Measurements from ENCODE around the gene LEMD2.
A peak's percentile ranks its signal among the peaks of the same experiment; 100 is the strongest.

Gene LEMD2

DNA sequence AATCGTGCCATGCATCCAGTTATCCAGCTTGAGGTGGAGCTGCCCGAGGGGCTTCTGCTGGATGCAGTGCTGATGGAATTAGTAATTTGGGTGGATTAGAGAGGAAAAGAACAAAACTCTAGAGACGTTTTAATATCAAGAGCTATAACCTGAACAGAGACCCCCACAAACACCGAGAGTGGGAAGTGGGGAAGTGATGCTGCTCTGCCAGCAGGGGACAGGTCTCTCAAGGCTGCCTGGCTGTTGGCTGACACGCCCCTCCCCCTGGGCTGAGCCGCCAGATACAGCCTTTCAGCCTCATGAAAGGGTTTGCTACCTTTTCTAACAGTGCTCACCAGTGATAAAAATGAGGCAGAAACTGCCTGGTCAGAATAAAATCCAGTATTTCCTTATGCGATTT lies 9.6 kb downstream of the LEMD2 start:
- Mint-ChIP-seq H3K9me3 (no peaks in the 10 kb centered on the region), H3K4me1 (ENCODE audit: low read depth) (peaks cover 4% of the 10 kb centered on the region), H3K4me3 (no peak overlapping the region), H3K27me3 (ENCODE audit: low read depth) (no peaks in the 10 kb centered on the region), H3K36me3 (ENCODE audit: low read depth) (peaks cover 77% of the 10 kb centered on the region), H3K27ac (no peak overlapping the region)
- DNase-seq (ENCODE audit: low spot score) = no peak

DNA sequence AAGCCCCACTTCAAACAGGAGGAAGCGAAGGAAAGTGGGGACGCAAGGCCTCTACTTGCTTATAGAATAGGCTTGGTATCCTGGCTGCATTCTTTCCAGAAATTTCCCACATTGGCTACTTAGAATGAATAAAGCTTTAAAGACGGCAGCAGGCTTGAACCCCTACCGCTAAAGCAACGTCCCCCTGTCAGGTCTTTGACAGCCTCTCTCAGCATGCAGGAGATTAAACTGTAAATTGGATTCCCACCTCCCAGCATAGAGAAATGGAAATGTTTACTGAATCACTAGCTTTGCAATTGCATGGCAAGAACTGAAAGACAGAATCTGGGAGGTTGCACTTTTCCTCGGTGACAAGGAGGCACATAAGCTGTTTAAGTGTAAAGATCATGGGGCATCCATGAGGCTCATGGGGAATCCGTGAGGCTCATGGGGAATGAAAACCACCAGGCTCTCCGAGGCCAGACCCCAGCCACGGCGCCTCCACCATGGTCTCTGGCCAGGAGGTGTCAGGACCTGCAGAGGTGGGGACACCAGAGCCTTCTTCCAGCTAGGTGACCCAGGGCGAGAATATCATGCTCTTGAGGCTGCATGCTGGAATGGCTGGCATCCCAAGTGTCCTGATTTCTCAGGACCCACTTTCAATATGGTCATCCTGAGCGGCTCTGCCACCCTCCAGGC lies 10.3 kb downstream of the LEMD2 start:
- Mint-ChIP-seq H3K9me3 (no peaks in the 10 kb centered on the region), H3K27ac (no peak overlapping the region), H3K36me3 (ENCODE audit: low read depth) (peaks cover 70% of the 10 kb centered on the region), H3K4me1 (ENCODE audit: low read depth) (peaks cover 4% of the 10 kb centered on the region), H3K4me3 (no peak overlapping the region), H3K27me3 (ENCODE audit: low read depth) (no peaks in the 10 kb centered on the region)
- DNase-seq (ENCODE audit: low spot score) = no peak

DNA sequence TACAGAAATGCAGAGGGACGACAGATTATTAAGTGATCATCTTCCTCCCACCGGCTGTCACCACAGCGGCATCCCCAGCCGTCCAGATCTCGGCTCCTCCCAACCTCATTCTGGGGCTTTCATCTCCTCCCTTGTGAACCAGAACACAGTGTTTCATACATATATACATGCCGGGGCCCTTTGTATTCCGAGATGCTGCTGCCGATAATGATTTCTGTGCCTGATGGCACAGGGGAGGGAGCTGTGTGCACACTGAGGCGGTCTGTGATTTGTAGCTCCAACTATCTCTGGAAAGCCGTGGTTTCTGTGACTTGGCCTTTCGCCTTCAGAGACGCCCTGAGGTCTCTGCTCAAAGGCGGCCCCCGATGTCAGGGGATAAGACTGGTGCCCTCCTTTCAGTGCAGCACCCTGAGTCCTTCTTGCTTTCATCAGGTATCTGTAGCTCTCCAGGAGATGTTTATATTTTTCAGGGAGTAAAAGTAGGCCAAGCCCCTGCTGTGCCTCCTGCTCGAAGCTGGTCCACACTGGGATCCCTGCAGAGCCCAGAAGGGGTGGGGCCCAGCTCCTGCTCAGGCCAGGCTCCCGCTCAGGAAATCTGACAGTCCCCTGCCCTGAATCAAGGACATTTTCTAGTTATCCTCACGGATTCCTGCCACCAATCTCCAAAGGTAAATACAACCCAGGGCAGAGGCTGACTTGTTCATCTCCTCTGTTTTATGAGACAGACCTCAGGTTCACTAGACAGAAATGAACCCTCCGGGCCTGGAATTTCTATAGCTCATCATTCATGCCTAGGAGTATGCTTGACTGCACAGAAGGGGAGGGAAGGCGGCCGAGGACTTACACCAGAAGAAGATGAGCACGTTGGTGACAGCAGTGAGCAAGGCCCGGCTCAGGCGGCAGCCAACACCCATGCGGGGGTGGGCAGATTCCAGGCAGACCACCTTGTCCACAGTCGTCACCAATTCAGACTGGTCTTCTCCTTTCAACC lies 11.2 kb downstream of the LEMD2 start:
- Mint-ChIP-seq H3K4me1 (ENCODE audit: low read depth) (peaks cover 4% of the 10 kb centered on the region), H3K36me3 (ENCODE audit: low read depth) (peaks cover 68% of the 10 kb centered on the region), H3K4me3 (no peak overlapping the region), H3K9me3 (no peaks in the 10 kb centered on the region), H3K27me3 (ENCODE audit: low read depth) (no peaks in the 10 kb centered on the region), H3K27ac (no peak overlapping the region)
- no peak for DNase-seq (ENCODE audit: low spot score)

DNA sequence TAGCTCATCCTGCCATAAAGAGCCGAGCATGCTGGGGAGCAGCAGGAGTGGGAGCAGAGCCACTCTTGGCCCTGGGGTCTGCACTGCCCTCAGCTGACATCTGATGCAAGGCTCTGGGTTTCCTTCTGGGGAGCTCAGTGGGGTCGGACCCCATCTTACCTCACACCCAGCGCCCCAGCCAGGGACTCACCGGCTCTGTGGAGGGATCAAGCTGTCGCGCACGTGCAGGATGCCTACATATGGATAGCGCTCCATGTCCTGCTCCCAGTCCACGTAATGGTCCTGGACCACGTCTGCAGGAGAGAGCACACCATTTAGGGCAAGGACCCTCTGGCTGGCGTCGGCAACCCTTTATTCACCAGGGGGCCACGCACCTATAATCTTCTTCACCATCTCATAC lies 12.2 kb downstream of the LEMD2 start:
- Mint-ChIP-seq H3K9me3 (no peaks in the 10 kb centered on the region), H3K4me3 (no peak overlapping the region), H3K27ac (no peak overlapping the region), H3K27me3 (ENCODE audit: low read depth) (no peaks in the 10 kb centered on the region), H3K4me1 (ENCODE audit: low read depth) (peaks cover 3% of the 10 kb centered on the region), H3K36me3 (ENCODE audit: low read depth) (peaks cover 67% of the 10 kb centered on the region)
- DNase-seq (ENCODE audit: low spot score) = no peak

DNA sequence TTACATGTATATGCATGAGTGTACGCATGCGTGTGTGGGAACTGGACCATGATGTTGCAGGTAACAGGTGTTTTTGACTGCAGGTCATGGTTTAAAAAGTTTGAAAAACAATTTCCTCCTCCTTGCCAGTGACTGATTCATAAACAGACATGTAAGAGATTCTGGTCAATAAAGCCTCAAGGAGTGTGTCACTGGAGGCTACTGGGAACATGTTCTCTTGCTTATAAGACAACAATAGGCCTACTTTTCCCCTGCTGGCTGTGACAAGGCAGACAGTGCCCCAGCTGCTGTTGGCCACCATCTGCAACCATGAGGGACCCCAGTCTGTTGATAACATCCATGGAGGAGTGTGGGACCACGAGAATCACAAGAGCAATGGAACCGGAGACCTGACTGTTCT lies 12.7 kb downstream of the LEMD2 start:
- H3K4me1 Mint-ChIP-seq (ENCODE audit: low read depth) = peaks cover 3% of the 10 kb centered on the region
- no peaks in the 10 kb centered on the region for H3K27me3 Mint-ChIP-seq (ENCODE audit: low read depth)
- DNase-seq (ENCODE audit: low spot score) = no peak
- no peak overlapping the region for H3K27ac Mint-ChIP-seq
- H3K9me3 Mint-ChIP-seq = no peaks in the 10 kb centered on the region
- no peak overlapping the region for H3K4me3 Mint-ChIP-seq
- H3K36me3 Mint-ChIP-seq (ENCODE audit: low read depth) = peaks cover 66% of the 10 kb centered on the region

DNA sequence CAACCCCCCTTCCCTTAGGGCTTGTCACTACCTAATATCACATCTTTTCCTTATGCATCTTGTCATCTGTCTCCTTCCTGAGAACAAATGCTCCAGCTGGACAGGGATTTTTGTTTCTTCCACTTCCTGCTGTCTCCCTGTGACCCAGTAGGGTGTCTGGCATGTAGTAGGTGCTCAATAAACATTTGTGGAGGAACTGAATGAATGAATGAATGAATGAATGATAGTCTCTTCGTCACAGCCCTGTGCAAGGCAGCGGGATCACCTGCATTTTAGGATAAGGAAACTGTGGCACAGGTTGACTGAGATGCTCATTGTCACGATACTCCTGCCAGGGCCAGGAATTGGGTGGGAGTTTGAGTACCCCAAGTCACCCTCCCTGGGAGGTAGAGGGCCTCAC lies 14.2 kb downstream of the LEMD2 start:
- H3K36me3 Mint-ChIP-seq (ENCODE audit: low read depth) = peaks cover 55% of the 10 kb centered on the region
- no peak for DNase-seq (ENCODE audit: low spot score)
- H3K9me3 Mint-ChIP-seq = no peaks in the 10 kb centered on the region
- H3K27me3 Mint-ChIP-seq (ENCODE audit: low read depth) = no peaks in the 10 kb centered on the region
- no peak overlapping the region for H3K27ac Mint-ChIP-seq
- H3K4me1 Mint-ChIP-seq (ENCODE audit: low read depth) = peaks cover 3% of the 10 kb centered on the region
- no peak overlapping the region for H3K4me3 Mint-ChIP-seq

DNA sequence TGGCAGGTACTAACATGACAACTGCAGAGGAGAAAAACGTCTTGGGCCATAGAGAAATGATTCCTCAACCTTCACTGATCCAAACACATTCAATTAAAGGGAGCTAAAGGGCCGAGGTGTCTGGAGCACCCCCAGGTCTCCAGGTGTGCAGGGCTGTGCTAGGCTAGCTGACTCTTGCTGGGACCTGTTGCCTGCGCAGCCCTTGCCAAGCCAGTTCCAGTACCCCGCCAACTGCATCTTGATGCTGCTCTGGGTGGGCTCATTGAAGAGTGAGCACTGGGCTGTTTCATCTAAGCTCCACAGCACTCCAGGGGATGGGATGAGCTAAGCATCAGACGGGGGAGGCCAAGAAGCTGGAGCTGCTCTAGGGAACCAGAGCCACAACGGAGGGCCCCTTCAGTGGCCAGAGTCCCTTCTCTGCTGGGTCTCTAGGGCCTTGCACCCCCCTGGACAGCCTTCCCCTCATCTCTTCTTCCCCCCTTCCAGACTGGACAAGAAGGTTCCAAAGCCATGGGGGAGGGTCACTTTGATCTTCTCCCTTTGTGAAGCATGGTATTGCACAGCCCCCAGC lies 15.9 kb downstream of the LEMD2 start:
- DNase-seq (ENCODE audit: low spot score) = no peak
- Mint-ChIP-seq H3K27me3 (ENCODE audit: low read depth) (no peaks in the 10 kb centered on the region), H3K36me3 (ENCODE audit: low read depth) (peaks cover 43% of the 10 kb centered on the region), H3K9me3 (no peaks in the 10 kb centered on the region), H3K4me1 (ENCODE audit: low read depth) (peaks cover 8% of the 10 kb centered on the region), H3K4me3 (no peak overlapping the region), H3K27ac (no peak overlapping the region)

DNA sequence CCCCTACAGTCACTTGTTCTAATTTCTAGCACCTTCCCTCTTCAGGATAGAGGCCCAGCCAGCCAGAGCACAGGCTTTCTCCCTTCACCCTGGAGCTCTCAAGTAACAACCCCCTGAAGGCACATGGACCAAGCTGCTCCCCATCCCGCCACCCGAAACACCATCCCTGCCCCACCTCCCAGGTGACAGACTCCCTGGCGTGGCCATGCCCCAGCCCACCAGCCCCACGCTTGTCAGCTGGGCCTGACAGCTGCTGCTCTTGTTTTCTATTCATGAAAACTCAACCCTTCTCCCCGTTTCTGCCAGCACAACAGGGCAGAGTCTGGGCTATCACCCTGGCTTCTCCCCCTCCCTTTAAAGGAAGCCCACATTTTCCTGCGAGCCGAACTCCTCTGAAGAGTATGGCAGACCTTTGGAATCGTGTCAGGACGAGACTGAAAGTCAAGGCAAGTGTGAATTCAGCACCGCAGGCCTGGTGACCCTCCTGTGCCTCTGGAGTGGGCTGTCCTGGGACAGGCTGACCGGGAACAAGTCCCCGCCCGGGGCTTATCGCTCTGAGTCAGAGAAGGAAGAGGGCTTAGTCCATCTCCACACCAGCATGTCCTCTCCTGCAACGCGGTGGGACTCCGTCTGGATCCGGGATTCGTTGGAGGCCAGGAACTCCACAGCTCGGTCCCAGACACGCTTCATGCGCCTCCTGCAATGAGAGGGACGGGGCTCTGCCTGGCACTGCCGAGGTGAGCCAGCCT lies 16.7 kb downstream of the LEMD2 start:
- no peak for DNase-seq (ENCODE audit: low spot score)
- peaks cover 8% of the 10 kb centered on the region for H3K4me1 Mint-ChIP-seq (ENCODE audit: low read depth)
- no peak overlapping the region for H3K4me3 Mint-ChIP-seq
- H3K36me3 Mint-ChIP-seq (ENCODE audit: low read depth) = peaks cover 35% of the 10 kb centered on the region
- H3K9me3 Mint-ChIP-seq = no peaks in the 10 kb centered on the region
- H3K27me3 Mint-ChIP-seq (ENCODE audit: low read depth) = no peaks in the 10 kb centered on the region
- H3K27ac Mint-ChIP-seq = no peak overlapping the region

DNA sequence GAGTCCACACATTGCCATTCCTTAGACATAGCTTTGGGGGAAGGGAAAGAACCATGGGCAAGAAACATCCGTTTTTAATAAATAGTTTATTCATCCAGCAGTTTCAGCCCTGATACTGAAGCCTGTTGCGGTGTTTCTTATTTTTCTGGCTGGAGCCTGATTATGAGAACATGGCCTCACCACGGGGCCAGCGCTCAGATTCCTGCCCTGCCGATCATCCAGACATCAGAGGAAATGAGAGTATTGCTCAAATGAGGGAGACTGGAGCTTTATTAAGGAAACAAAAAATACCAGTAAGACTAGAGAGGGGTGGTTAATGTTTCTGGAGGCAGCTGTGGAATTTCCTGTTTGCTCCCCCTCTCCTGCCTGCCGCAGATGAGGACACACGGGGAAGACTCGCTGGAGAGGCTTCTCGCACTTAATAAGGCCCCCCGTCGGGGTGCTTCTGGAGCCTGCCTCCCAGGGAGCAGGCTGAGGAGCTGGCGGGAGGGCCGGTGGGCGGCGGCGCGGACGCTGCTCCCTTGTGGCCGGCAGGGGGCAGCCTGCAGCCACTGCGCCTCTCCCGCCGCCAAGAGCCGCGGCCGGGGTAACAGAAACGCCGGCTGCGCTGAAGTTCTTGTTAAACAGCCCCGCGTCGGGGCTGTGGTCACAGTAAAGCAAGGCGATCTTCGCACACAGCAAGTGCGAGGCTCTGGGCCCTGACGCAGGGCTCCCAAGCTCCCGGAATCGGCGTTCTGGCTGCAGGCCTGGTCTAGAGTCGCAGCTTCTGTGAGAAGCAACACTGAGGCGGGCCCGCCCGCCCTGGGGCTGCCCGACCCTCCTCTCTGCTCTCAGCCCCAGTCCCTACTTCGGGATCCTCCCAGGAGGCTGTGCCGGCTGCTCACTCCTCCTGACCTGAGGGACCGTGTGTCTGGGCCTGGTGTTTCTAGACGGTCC lies 17.5 kb downstream of the LEMD2 start:
- peaks cover 30% of the 10 kb centered on the region for H3K36me3 Mint-ChIP-seq (ENCODE audit: low read depth)
- H3K27me3 Mint-ChIP-seq (ENCODE audit: low read depth) = no peaks in the 10 kb centered on the region
- peaks cover 8% of the 10 kb centered on the region for H3K4me1 Mint-ChIP-seq (ENCODE audit: low read depth)
- H3K4me3 Mint-ChIP-seq = no peak overlapping the region
- H3K9me3 Mint-ChIP-seq = no peaks in the 10 kb centered on the region
- DNase-seq (ENCODE audit: low spot score) = peak; percentile 46
- no peak overlapping the region for H3K27ac Mint-ChIP-seq

DNA sequence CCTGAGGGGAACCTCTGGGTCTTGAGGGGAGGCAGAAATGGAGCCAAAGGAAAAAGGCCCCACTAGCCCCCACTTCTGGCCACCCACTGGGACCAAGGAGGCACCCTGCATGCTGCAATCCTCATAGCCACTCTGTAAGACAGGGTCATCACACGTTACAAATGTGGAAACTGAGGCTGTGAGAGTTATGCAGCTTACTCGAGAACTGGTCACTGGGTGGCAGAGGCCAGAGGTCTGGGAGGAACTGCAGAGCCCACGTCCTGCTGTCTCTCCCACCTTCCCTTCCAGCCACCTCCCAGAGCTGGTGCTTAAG lies 18.1 kb downstream of the LEMD2 start:
- Mint-ChIP-seq H3K27ac (no peak overlapping the region), H3K4me1 (ENCODE audit: low read depth) (peaks cover 8% of the 10 kb centered on the region), H3K27me3 (ENCODE audit: low read depth) (no peaks in the 10 kb centered on the region), H3K4me3 (no peak overlapping the region), H3K36me3 (ENCODE audit: low read depth) (peaks cover 24% of the 10 kb centered on the region), H3K9me3 (no peaks in the 10 kb centered on the region)
- DNase-seq (ENCODE audit: low spot score) = no peak

DNA sequence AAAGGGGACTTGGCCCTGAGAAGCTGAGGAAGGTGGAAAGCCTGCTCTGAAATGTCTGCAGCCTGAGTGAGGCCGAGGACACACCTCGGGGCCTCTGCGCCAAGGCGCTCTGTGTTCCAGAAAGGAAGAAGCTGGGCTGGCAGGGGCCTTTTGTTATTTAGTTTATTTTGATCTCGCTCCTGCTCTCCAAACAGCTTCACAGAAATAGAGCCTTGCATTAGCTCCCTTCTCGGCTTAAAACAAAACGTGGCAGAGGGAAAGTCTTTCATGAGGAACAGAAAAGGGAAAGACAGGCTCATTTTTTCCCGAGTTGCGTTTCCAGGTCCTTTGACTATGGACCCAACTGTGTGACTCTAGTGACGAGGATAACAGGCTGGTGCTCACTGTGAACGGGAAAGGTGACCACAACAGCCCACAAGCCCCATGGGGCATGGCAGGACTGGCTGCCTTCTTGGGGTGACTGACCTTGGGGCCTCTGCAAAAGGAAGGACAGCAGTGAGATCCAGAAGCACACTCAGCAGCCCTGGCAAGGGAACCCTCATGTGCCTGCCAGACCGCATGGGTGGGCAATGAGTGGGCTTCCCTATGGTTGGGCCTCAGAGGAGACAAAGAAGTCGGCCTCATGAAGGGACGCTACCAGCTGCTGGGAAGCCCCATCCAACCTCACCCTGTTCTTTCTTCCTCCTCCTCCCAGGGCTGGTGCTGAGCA lies 18.7 kb downstream of the LEMD2 start:
- H3K27me3 Mint-ChIP-seq (ENCODE audit: low read depth) = no peaks in the 10 kb centered on the region
- no peak overlapping the region for H3K27ac Mint-ChIP-seq
- H3K4me3 Mint-ChIP-seq = no peak overlapping the region
- peaks cover 20% of the 10 kb centered on the region for H3K36me3 Mint-ChIP-seq (ENCODE audit: low read depth)
- peaks cover 8% of the 10 kb centered on the region for H3K4me1 Mint-ChIP-seq (ENCODE audit: low read depth)
- DNase-seq (ENCODE audit: low spot score) = no peak
- no peaks in the 10 kb centered on the region for H3K9me3 Mint-ChIP-seq

DNA sequence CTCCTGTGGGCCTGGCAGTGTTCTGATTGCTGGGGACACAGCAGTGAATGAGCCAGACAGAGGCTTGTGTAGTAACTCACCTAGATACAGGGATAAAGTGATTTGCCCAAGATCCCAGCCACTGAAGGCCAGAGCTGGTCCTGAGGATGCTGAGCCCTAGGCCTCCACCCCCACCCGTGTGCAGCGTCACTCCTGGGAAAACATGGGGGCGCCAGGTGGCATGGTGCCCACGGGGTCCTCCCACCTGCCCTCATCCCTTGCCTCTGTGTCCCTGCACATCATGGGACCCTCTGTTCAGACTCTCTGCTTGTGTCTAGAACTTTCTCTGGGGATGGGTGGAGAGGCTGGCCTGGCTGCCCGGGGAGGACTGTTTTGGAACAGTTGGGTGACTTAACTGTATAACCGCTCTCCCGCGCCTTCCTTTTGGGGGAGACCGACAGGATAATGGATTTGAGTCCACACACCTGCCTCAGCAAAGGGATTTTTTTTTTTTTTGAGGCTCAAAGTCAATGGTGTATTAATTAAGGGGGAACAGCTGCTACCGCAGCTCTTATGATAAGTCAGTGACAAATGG lies 19.6 kb downstream of the LEMD2 start:
- Mint-ChIP-seq H3K4me3 (no peak overlapping the region), H3K4me1 (ENCODE audit: low read depth) (peaks cover 8% of the 10 kb centered on the region), H3K36me3 (ENCODE audit: low read depth) (peaks cover 11% of the 10 kb centered on the region), H3K9me3 (no peaks in the 10 kb centered on the region), H3K27ac (no peak overlapping the region), H3K27me3 (ENCODE audit: low read depth) (no peaks in the 10 kb centered on the region)
- DNase-seq (ENCODE audit: low spot score) = no peak
